HG03066 (cell line): ENCODE measurements around the gene TPRG1.

Experiments
- ATAC-seq: cut with Tn5 transposase; IDR thresholded peaks from one replicate; pipeline ENCODE4 v1.9.1; 2021; ENCODE audit warnings: low read depth; ENCODE audit not compliant: unreplicated experiment

The TPRG1 gene

GRCh38 chr3:189171707-189172106 lies at the start of gene TPRG1:
Gene TPRG1, plus strand, starts transcription at chr3:189171971. Its CDS starts 35,414 bp downstream, at chr3:189207385.
- ATAC-seq: no peak

- no peak for ATAC-seq
These were observed 49.7 kb upstream of the TPRG1 start for GRCh38 chr3:189122110-189122509.

GRCh38 chr3:189122526-189123205 lies 49.1 kb upstream of the TPRG1 start:
- ATAC-seq: no peak

GRCh38 chr3:189123595-189124387 lies 48.0 kb upstream of the TPRG1 start:
- no peak for ATAC-seq

- peak; percentile 91 for ATAC-seq
These were observed 39.5 kb upstream of the TPRG1 start for GRCh38 chr3:189132231-189132671.

- no peak for ATAC-seq
These were observed 38.9 kb upstream of the TPRG1 start for GRCh38 chr3:189132839-189133238.

- no peak for ATAC-seq
These were observed 38.0 kb upstream of the TPRG1 start for GRCh38 chr3:189133768-189134167.

- no peak for ATAC-seq
These were observed 34.4 kb upstream of the TPRG1 start for GRCh38 chr3:189137416-189137815.

- no peak for ATAC-seq
These were observed 32.7 kb upstream of the TPRG1 start for GRCh38 chr3:189138901-189139610.

- ATAC-seq: no peak
These were observed 32.2 kb upstream of the TPRG1 start for GRCh38 chr3:189139611-189139940.

GRCh38 chr3:189142527-189142926 lies 29.2 kb upstream of the TPRG1 start:
- ATAC-seq: no peak

GRCh38 chr3:189143321-189143720 lies 28.4 kb upstream of the TPRG1 start:
- ATAC-seq: no peak

GRCh38 chr3:189143771-189144170 lies 28.0 kb upstream of the TPRG1 start:
- no peak for ATAC-seq

- ATAC-seq: no peak
These were observed 27.1 kb upstream of the TPRG1 start for GRCh38 chr3:189144645-189145044.

GRCh38 chr3:189146848-189147247 lies 24.9 kb upstream of the TPRG1 start:
- ATAC-seq: no peak

- no peak for ATAC-seq
These were observed 23.7 kb upstream of the TPRG1 start for GRCh38 chr3:189148081-189148507.

GRCh38 chr3:189149203-189149602 lies 22.6 kb upstream of the TPRG1 start:
- ATAC-seq: no peak

GRCh38 chr3:189157232-189158007 lies 14.4 kb upstream of the TPRG1 start:
- no peak for ATAC-seq

GRCh38 chr3:189158034-189158433 lies 13.7 kb upstream of the TPRG1 start:
- no peak for ATAC-seq

GRCh38 chr3:189160519-189161309 lies 11.1 kb upstream of the TPRG1 start:
- no peak for ATAC-seq
